Body of pancreas (tissue), 4 donors: ENCODE data around the gene FAM50A.

Source experiments
- CTCF ChIP-seq, 7 experiments: fragments of 450-650 bp in 4 of 7; fragments of 200-600 bp in 3 of 7; sonication (generic) in 3 of 7; IDR thresholded peaks; one replicate each; pipeline ENCODE4 v1.5.1; 2016 to 2019; ENCODE audit warnings: antibody characterized with exemption in 7 of 7
- POLR2A ChIP-seq, 3 donors: fragments of 450-650 bp; IDR thresholded peaks; one replicate each; pipeline ENCODE4 v1.6.1; 2016; ENCODE audit warnings: antibody characterized with exemption in 3 of 3, mild to moderate bottlenecking in 2 of 3

GRCh38 chrX:154490021-154490413, 46.1 kb downstream of the FAM50A start:
- TF ChIP-seq CTCF (IDR thresholded peaks at IDR 0.05): no peak
- no peak for TF ChIP-seq POLR2A (IDR thresholded peaks at IDR 0.05)
